HK-2 (cell line): Measurements from ENCODE around the gene GJC1.
A peak's percentile ranks its signal among the peaks of the same experiment; 100 is the strongest.
"Not testable (repeated sequence)": the region's sequence is repeated elsewhere in the genome, so short reads cannot be mapped to it uniquely, and the experiment has no call there.

Experiments
- DNase-seq: peaks from one replicate; pipeline ENCODE4 v3.0.0-alpha.2; 2018; ENCODE audit not compliant: unreplicated experiment

GJC1 gene

GRCh38 chr17:44844390-44844830 lies 14.3 kb upstream of the GJC1 start:
- no peak for DNase-seq

DNA sequence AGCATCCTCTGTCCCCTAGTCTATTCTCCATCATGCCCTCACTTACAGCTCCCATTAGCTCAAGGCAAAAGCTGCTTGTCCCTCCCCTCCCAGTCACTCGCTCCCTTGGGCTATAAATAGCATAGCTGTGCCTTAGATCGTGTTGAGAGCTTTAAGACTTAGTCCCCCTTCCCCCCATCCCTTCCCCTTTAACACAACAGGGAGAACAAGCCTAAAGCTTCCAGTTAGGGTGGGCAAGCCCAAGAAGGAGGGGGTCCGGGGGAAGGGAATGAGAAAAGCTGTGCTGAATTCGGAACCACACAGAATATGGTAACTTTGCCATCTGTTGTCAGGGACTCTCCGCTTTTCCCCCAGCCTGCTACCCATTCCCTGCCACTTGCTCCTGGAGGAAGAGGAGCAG lies 12.7 kb upstream of the GJC1 start:
- DNase-seq = no peak

- no peak for DNase-seq
Observed at GRCh38 chr17:44840936-44841335, 10.8 kb upstream of the GJC1 start.

- DNase-seq = no peak
Observed at GRCh38 chr17:44840274-44840673, 10.2 kb upstream of the GJC1 start.

DNA sequence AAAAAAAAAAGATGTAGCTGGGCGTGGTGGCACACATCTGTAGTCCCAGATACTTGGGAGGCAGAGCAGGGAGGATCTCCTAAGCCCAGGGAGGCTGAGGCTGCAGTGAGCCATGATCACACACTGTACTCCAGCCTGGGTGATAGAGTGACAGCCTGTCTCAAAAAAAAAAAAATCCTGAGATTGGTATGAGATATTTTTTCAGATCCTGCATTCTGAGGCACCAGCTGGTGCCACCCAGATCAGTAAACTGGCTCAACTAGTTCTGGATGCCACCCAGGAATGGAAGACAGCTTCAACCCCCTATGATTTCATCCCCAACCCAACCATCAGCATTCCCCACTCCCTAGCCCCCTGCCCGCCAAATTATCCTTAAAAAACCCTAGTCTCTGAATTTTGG lies 7.1 kb upstream of the GJC1 start:
- DNase-seq = no peak

GRCh38 chr17:44832805-44833204 lies 2.7 kb upstream of the GJC1 start:
- DNase-seq = no peak

DNA sequence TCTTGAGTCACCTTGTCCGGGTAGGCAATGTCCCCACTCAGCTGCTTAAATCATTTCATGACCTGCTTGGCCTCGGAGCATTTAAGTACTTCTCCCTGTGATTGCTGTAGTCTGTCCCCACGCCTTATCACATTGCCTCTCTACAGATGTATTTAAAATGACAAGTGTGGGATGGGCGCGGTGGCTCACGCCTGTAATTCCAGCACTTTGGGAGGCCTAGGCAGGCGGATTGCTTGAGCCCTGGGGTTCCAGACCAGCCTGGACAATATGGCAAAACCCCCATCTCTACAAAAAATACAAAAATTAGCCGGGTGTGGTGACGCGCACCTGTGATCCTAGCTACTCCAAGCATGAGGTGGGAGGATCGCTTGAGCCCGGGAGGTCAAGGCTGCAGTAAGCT lies 1.3 kb upstream of the GJC1 start:
- DNase-seq = no peak

GRCh38 chr17:44830359-44831288 lies 537 bp upstream of the GJC1 start:
- DNase-seq = peak; percentile 52

- DNase-seq = no peak
Observed at GRCh38 chr17:44828919-44829522, 1.1 kb downstream of the GJC1 start.

DNA sequence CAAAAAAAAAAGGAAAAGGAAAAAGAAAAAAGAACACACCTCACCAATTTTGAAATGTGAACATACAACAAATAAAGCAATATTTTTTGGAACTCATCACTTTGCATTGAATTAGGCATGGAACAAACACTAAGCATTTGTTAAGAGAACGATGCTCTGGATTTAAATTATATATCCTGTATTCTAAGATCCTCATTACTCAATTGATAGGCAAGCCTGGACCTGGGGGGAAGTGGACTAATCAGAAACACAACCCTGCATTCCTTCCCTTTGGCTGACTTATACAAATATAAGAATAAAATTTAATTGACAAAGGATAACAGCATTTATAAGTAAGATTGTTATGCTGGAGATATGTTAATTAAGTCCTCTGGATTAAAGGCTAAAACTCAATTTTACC lies 2.2 kb downstream of the GJC1 start:
- DNase-seq = no peak

GRCh38 chr17:44826123-44826790 lies 3.8 kb downstream of the GJC1 start:
- DNase-seq = peak; percentile 34

DNA sequence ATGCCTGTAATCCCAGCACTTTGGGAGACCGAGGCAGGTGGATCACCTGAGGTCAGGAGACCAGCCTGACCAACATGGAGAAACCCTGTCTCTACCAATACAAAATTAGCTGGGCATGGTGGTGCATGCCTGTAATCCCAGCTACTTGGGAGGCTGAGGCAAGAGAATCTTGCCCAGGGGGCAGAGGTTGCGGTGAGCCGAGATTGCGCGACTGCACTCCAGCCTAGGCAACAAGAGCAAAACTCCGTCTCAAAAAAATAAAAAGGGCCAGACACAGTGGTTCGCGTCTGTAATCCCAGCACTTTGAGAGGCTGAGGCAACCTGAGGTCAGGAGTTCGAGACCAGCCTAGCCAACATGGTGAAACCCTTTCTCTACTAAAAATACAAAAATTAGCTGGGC lies 4.9 kb downstream of the GJC1 start:
- DNase-seq = not testable (repeated sequence)

- no peak for DNase-seq
Observed at GRCh38 chr17:44820631-44821212, 9.4 kb downstream of the GJC1 start.

- DNase-seq = not testable (repeated sequence)
Observed at GRCh38 chr17:44818508-44818907, 11.6 kb downstream of the GJC1 start.

DNA sequence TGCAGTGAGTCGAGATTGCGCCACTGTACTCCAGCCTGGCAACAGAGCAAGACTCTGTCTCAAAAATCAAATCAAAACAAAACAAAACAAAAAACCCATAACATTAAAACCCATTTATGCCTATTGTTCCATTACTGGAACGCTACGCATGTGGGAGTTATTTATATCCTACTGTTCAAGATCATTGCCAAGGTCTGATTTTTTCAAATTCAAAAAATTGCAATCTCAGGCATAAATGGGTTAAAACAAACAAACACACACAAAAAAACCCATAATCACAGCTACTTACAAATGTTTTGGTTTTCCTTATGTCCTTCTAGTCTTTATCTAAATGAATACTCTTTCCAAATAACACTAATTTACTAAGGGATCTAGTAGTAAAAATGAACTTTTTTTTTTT lies 17.8 kb downstream of the GJC1 start:
- DNase-seq = no peak

- DNase-seq = not testable (repeated sequence)
Observed at GRCh38 chr17:44808656-44809388, 21.3 kb downstream of the GJC1 start.

- DNase-seq = no peak
Observed at GRCh38 chr17:44808156-44808555, 21.9 kb downstream of the GJC1 start.

- DNase-seq = no peak
Observed at GRCh38 chr17:44807817-44808155, 22.3 kb downstream of the GJC1 start.

DNA sequence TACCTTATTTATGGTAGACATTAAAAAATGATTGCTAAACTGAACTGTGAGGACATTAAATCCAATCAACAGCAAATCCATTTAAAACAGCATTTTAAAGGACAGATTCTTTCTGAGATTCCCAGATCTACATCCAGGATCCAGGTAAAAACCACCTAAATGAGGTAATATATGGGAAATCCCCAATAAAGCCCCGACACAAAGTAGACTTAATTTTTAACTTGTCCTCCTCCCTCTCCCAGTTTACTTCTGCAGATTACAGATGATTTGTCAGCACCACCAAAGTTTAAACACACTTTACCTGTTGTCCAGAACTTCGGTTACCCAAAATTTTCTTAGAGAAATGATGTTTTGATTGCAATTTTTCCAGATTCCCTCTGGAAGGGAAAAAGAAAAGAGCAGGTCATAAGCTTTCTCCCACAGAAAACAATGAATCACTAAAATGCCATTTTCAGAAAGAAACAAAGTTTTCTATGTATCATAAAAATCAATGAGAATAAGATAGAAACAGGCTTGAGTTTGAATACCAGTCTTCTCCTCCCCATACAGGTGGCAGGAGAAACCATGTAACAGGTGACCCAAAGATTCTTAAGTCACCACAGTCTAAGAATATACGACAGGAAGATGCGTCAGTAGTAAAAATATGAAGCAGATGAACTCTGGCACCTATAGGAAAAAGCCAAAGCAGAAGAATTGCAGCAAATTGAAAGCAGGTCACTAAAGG lies 22.8 kb downstream of the GJC1 start:
- DNase-seq = no peak

- DNase-seq = no peak
Observed at GRCh38 chr17:44804302-44805089, 25.6 kb downstream of the GJC1 start.
